Measurements from ENCODE around the gene ANKRD17.

- TF ChIP-seq POLR2A (IDR thresholded peaks at IDR 0.05) (no peak), CTCF (IDR thresholded peaks at IDR 0.05) (no peak), POLR2AphosphoS5 (IDR thresholded peaks at IDR 0.05) (no peak), EP300 (IDR thresholded peaks at IDR 0.05) (no peak)
Observed at GRCh38 chr4:73224886-73225285, 33.7 kb downstream of the ANKRD17 start.

Measured in sigmoid colon (tissue), 4 donors.